Stimulated activated CD8-positive, alpha-beta memory T cell treated with anti-CD3 and anti-CD28 coated beads, Interleukin-4, amount 100 ng/mL, for 1 hour (primary cell): ENCODE results near the gene MAGI1.

Experiments
- DNase-seq, 2 donors: peaks; one replicate each; pipeline ENCODE4 v3.0.0-alpha.2; 2020; ENCODE audit warnings: low read depth in 2 of 2, low spot score in 1 of 2

Gene MAGI1

GRCh38 chr3:65809641-65810150 lies 229.0 kb downstream of the MAGI1 start:
- DNase-seq, result no peak

GRCh38 chr3:65808824-65809223 lies 229.9 kb downstream of the MAGI1 start:
- DNase-seq, result no peak

DNA sequence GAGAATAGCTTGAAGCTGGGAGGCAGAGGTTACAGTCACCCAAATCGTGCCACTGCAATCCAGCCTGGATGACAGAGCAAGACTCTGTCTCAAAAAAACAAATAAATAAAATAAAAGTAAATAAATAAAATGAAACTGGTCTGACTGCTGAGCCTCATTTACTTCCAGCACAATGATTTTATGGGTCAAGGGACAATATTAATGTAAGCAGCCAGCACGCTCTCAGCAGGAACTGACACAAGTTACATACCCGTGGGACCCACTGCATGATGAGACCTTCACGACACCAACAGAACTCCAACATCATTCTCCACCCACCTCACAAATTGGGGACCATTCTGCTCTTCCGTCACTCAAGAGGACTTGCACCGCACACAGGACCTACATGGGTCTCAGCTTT lies 230.3 kb downstream of the MAGI1 start:
- no peak for DNase-seq

DNA sequence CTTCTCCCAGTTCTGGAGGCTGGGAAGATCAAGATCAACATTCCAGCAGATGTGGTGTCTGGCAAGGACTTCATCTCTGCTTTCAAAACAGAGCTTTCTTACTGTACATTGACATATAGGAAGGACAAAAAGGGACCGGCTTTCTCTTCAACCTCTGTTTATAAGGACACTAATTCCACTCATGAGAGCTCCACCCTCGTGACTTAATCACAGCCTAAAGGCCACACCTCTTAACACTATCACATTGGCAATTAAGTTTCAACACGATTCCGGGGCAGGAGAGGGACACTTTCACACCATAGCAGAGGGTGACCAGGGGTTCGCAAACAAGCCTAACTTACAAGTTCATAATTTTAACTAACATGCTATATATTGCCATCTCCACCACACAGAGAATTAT lies 231.5 kb downstream of the MAGI1 start:
- no peak for DNase-seq

DNA sequence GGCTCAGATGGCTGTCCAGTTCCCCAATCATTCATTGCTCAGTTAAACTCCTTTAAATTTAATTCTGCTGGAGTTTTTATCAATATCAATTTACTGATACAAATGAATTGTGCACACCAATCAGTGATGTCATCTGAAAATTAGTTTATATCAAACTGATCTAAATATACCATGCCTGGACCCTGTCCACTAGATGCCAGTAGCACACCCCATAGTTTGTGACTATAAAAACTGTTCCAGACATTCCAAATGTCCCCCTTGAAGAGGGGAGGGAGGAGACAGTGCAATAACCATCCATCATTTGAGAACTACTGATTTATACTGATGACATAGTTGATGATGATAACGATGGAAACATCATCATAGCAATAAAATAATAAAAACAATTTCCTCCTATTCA lies 232.1 kb downstream of the MAGI1 start:
- DNase-seq, result no peak

DNA sequence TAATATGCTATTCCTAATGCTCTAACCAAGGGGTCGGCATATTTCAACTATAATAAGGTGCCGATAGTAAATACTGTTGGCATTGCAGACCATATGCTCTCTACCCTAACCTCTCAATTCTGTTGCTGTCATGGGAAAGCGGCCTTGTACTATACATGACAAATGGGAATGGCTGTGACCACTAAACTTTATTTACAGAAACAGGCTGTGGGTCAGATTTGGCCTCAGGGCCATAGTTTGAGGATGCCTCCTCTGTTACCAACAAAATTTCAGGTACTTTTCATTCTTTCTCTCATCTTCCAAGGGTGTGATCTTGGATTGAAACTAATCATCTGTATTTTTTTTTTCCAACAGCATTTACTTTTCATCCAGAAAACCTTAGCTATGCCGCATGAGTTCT lies 242.0 kb downstream of the MAGI1 start:
- no peak for DNase-seq

DNA sequence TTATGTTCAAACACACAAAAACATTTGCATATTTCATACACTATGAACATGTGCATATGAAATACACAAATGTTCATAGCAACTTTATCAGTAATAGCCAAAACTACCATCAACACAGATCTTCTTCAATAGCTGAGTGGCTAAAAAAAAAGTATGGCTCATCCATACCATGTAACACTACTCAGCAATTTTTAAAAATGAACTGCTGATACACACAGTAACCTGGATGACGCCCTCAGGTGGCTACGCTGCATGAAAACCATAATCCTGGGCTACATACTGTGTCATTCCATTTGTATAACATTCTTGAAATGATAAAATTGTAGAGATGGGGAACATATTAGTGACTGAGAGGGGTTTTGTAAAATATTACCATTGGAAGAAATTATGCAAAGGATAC lies 243.6 kb downstream of the MAGI1 start:
- DNase-seq, result no peak

GRCh38 chr3:65793495-65794200 lies 245.1 kb downstream of the MAGI1 start:
- no peak for DNase-seq

DNA sequence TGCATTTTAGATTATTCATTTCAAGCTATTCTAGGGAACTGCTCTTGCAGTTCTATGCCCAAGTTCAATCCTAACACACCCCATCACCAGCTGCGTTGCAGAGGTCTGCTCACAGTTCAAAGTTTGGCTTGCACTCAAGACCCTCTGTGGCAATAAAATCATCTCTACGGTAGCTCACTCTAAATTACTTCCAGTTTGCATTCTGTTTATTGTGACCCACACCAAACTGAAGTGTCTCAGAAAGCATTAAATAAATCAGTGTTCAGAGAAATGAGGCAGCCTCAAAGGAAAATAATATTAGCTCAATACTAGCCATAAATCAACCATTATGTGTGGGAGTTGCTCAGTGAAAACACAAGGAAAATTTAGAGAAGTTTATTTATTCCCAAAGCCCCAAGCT lies 250.3 kb downstream of the MAGI1 start:
- no peak for DNase-seq

DNA sequence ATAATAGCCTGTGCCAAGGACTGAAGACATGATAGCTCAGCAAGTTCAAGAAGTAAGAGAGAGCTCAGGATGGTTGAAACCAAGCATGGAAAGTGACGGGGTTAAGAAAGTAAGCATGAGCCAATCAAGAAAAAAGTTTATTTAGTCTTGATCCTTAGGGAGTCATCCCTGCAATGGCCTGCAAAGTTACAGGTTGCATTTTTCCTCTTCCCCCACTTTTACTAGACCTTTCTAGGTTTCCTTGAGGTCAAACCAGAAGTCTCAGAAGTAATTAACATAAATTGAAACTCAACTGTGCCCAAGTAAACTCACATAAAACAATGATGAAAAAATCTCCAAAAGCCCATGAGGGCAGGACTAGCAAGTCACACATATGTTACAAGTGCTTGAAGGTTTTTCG lies 250.9 kb downstream of the MAGI1 start:
- DNase-seq, result no peak

GRCh38 chr3:65787340-65787739 lies 251.4 kb downstream of the MAGI1 start:
- DNase-seq, result no peak

DNA sequence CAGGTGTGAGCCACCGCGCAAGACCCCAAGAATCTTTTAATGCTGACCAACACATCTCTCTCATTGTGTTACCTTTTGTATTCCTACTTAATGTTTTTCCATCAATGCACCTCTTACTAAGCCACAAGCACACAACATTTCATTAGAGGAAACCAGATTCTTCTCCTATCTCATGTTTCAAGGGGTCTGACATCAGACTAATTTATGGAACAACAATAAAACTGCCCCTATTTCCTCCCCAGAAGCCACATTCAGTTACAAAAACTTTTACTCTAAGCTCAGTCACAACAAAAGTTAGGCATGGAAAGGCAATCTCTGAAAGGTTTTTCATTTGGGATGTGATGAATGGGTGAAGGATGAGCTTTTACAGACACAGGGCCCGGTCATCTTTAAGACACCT lies 251.8 kb downstream of the MAGI1 start:
- no peak for DNase-seq

- DNase-seq, result no peak
Observed at GRCh38 chr3:65785065-65785645, 253.6 kb downstream of the MAGI1 start.

DNA sequence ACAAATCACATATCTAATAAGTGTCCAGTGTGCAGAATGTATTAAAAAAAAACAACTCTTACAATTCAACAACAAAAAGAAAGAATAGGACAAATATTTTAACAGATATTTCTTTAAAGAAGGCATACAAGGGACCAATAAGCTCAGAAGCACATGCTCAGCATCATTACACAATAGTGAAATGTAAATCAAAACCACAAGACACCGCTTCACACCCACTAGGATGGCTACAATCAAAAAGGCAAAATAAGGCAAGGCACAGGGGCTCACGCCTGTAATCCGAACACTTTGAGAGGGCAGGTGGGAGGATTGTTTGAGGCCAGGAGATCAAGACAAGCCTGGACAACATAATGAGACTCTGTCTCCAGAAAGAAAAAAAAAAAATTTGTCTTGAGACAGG lies 255.6 kb downstream of the MAGI1 start:
- DNase-seq, result no peak

DNA sequence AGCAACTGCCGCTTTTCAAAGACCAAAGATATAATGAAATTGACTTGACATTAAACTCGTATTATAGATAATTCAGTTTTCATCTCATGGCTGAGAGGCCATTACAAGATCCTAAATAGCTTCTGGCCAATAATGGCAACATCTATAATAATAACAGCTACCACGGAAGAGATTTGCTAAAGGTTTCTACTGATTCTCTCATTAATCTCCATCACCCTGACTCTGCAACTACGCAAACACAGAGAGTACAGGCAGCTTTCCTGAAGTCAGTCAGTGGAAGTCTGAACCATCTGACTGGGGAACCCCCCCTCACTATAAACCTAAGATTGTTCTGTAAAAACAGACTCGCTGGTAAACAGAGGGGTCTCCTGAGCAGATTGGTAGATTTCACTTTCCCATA lies 257.1 kb downstream of the MAGI1 start:
- no peak for DNase-seq

DNA sequence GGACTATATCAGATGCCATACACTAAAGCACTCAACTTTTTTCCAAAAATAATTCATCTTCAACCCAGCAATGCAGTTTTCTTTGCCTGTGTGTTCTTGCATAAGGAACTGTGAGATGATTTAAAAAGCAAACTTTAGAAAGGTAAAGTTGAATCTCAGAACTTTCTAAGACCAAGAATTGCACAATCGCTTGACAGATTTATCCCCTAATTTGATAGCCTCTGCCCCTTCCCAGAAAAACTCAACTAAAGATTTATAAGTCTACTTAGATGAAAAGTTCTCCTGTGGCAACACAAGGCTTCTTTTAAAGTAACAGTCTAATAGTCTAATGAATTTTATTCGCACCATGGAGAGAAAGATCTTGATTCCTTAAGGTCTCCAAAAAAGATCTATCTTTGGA lies 259.3 kb downstream of the MAGI1 start:
- no peak for DNase-seq

GRCh38 chr3:65778968-65779367 lies 259.8 kb downstream of the MAGI1 start:
- DNase-seq, result no peak

GRCh38 chr3:65777050-65777449 lies 261.7 kb downstream of the MAGI1 start:
- no peak for DNase-seq

- no peak for DNase-seq
Observed at GRCh38 chr3:65776494-65776893, 262.2 kb downstream of the MAGI1 start.

DNA sequence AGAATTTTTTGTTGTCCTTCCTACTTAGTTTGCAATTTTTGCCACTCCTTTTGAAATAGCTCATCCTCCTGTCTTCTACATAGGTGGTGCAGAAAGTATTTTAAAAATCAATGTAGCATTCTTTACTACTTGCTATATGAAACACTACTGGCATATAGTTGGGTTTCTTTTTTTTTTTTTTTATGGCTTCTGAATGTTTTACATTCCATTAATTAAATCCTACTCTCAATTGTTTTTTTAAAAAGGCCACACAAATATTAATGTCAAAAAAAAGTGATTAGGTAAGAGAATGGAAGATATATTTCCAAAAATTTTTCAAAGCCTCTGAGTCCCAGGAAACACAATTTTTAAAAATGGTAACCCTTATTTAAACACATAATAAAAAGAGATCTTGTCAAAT lies 262.6 kb downstream of the MAGI1 start:
- no peak for DNase-seq

DNA sequence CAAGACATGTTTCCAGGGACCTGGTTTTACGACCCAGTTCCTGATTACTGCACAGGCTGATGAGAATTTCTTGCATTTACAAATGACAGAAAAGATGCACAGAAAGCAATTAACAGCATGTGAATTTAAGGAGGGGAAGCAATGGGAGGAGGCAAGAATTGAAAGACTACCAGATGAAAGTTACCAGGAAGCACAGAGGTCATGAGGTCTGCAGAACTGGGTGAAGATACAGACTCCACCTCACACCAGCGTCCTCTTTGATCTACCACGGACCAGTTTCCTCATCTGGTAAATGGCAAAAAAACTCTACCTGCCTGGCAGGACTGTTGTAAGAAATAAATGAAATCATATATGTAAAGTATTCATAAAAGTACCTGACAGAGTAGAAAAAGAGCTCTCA lies 266.0 kb downstream of the MAGI1 start:
- no peak for DNase-seq

DNA sequence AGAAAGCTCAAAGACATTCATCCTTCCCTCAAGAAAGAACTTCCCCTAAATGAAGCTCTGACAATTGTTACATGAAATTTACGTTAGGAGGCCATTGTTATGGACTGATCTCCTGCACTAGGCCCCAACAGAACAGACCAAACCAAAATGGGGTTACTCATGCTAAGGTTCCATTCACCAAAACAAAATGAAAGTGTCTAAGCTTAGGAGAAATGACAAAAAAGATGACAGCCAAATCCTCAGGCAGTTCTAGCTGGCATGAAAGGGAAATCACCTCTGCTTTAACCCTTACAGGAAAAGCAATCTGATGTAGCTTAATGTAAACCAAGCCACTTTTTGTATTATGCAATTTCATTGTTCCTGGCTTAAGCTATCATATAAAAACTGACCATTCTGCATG lies 271.2 kb downstream of the MAGI1 start:
- DNase-seq, result no peak

DNA sequence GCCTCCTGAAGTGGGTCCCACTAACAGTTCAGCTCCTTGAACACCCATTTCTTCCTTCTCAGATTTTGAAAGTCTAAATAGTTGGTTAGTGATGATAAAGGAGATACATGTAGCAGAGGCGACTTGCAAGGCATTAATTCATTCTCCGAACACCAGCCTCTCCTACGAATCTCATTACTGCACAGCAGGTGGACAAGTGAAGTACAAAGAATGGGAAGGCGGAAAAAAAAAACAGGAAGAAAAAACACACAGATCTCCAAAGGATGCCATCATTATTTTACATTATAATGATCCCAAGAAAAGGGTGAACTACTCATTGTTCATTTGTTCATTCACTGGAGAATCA lies 276.5 kb downstream of the MAGI1 start:
- DNase-seq, result no peak
